GM12878 (cell line): ENCODE results near the gene TBC1D10A.

Experiments
- CTCF ChIP-seq, 3 experiments: IDR thresholded peaks in 2 of 3; conservative IDR thresholded peaks in 1 of 3; 2 replicates each; pipeline ENCODE4 v1.5.1; 2011; ENCODE audit warnings: low read depth in 3 of 3, low read length in 3 of 3, mild to moderate bottlenecking in 3 of 3, control low read depth in 2 of 3, moderate library complexity in 2 of 3, inconsistent platforms in 1 of 3, mixed read lengths in 1 of 3; ENCODE audit not compliant: control insufficient read depth in 2 of 3, insufficient read depth in 1 of 3; ENCODE audit errors: extremely low read depth in 1 of 3
- EED ChIP-seq: sonication (generic); IDR thresholded peaks from 2 replicates; pipeline ENCODE4 v1.6.1; 2016; ENCODE audit warnings: antibody characterized with exemption, low read depth
- MLLT1 ChIP-seq: fragments of 450-650 bp; IDR thresholded peaks from 2 replicates; pipeline ENCODE4 v1.6.1; 2016; ENCODE audit warnings: mild to moderate bottlenecking
- POLR2A ChIP-seq: IDR thresholded peaks from 2 replicates; pipeline ENCODE4 v1.6.1; 2011; ENCODE audit warnings: low read depth, mild to moderate bottlenecking, low read length
- POLR2AphosphoS5 ChIP-seq: IDR thresholded peaks from 2 replicates; pipeline ENCODE4 v1.6.1; 2011; ENCODE audit warnings: mild to moderate bottlenecking, low read length, inconsistent platforms
- ZZZ3 ChIP-seq: IDR thresholded peaks from 2 replicates; pipeline ENCODE4 v1.6.1; 2011; ENCODE audit warnings: low read depth; ENCODE audit not compliant: control insufficient read depth, insufficient read length

- no peak for TF ChIP-seq POLR2AphosphoS5
- no peak for TF ChIP-seq MLLT1
- no peak for TF ChIP-seq EED
- TF ChIP-seq POLR2A, result no peak
- no peak for TF ChIP-seq CTCF (IDR thresholded peaks at IDR 0.05 in 2 of 3, conservative IDR thresholded peaks at IDR 0.05 in 1 of 3; ENCODE audit: control insufficient read depth in 2 of 3, extremely low read depth in 1 of 3, insufficient read depth in 1 of 3, low read depth in 3 of 3, low read length in 3 of 3)
- no peak for TF ChIP-seq ZZZ3
These were observed 41.7 kb upstream of the TBC1D10A start for GRCh38 chr22:30368420-30368819.
